NK-92 (cell line): ENCODE results near the gene TMTC2.
"Not testable (repeated sequence)": the region's sequence is repeated elsewhere in the genome, so short reads cannot be mapped to it uniquely, and the experiment has no call there.

Experiments used
- DNase-seq: peaks from one replicate; lab custom pipeline; 2025; ENCODE audit not compliant: unreplicated experiment; lab: John Stamatoyannopoulos, UW

Gene TMTC2

GRCh38 chr12:82725741-82726140 lies 39.0 kb downstream of the TMTC2 start:
- no peak for DNase-seq

GRCh38 chr12:82727886-82728285 lies 41.2 kb downstream of the TMTC2 start:
- DNase-seq, result no peak

GRCh38 chr12:82728710-82729109 lies 42.0 kb downstream of the TMTC2 start:
- no peak for DNase-seq

- DNase-seq, result no peak
Observed at GRCh38 chr12:82730953-82731459, 44.3 kb downstream of the TMTC2 start.

GRCh38 chr12:82740129-82741000 lies 53.7 kb downstream of the TMTC2 start:
- no peak for DNase-seq

GRCh38 chr12:82745063-82745674 lies 58.5 kb downstream of the TMTC2 start:
- DNase-seq, result no peak

GRCh38 chr12:82745807-82746206 lies 59.1 kb downstream of the TMTC2 start:
- DNase-seq, result no peak

GRCh38 chr12:82746668-82747067 lies 60.0 kb downstream of the TMTC2 start:
- no peak for DNase-seq

- DNase-seq, result no peak
Observed at GRCh38 chr12:82749015-82749414, 62.3 kb downstream of the TMTC2 start.

GRCh38 chr12:82754856-82755255 lies 68.2 kb downstream of the TMTC2 start:
- no peak for DNase-seq

GRCh38 chr12:82756303-82756702 lies 69.6 kb downstream of the TMTC2 start:
- no peak for DNase-seq

GRCh38 chr12:82757059-82757458 lies 70.4 kb downstream of the TMTC2 start:
- no peak for DNase-seq

- DNase-seq, result no peak
Observed at GRCh38 chr12:82757656-82758055, 71.0 kb downstream of the TMTC2 start.

- no peak for DNase-seq
Observed at GRCh38 chr12:82758749-82759330, 72.1 kb downstream of the TMTC2 start.

GRCh38 chr12:82760423-82760822 lies 73.7 kb downstream of the TMTC2 start:
- DNase-seq, result no peak

GRCh38 chr12:82765206-82765605 lies 78.5 kb downstream of the TMTC2 start:
- not testable (repeated sequence) for DNase-seq

GRCh38 chr12:82765971-82766705 lies 79.4 kb downstream of the TMTC2 start:
- DNase-seq, result no peak

- DNase-seq, result no peak
Observed at GRCh38 chr12:82774666-82775065, 88.0 kb downstream of the TMTC2 start.

GRCh38 chr12:82780517-82780916 lies 93.8 kb downstream of the TMTC2 start:
- no peak for DNase-seq

- no peak for DNase-seq
Observed at GRCh38 chr12:82781309-82781997, 94.7 kb downstream of the TMTC2 start.

GRCh38 chr12:82783435-82783834 lies 96.7 kb downstream of the TMTC2 start:
- no peak for DNase-seq
